ENCODE results near the gene RHBDD3.

RHBDD3 gene

DNA sequence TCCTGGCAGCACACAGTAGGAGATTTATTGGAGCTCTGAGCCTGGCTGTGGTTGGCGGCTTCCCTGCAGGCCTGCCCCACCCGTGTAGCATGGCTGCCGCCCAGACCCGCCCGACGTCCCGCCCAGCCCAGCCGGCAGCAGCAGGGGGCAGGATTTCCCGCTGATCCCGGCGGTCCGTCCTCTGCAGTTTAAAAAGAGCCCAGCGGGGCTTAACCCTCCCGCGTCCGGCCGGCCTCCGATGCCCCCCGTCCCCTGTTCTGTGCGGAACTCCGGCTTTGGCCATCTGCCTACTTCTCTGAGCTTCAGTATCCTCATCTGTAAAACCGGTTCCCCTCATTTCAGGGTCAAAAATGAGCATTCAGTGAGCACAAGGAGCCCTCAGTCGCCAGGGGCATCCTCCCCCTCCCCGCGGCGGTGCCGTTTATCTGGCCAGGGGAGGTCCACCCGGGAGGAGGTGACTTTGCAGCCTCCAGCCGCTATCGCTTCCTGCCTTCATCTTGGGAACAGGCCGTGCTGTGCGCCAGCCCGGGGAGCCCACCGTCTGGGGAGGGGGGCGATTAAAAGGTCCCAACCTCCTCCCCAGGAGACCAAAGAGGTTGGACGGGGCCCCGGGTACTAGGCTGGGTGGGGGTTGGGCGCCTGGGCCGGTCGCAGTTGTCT lies 38.5 kb upstream of the RHBDD3 start, which contains the start of gene GAS2L1:
TSS of gene GAS2L1 (plus strand) at position 476 of the 660 bp plus-strand sequence. CDS start 1,456 bp downstream, outside the sequence.
- peak; percentile 49 for DNase-seq

- DNase-seq, result no peak
These were observed 38.0 kb upstream of the RHBDD3 start for GRCh38 chr22:29305836-29306174.

DNA sequence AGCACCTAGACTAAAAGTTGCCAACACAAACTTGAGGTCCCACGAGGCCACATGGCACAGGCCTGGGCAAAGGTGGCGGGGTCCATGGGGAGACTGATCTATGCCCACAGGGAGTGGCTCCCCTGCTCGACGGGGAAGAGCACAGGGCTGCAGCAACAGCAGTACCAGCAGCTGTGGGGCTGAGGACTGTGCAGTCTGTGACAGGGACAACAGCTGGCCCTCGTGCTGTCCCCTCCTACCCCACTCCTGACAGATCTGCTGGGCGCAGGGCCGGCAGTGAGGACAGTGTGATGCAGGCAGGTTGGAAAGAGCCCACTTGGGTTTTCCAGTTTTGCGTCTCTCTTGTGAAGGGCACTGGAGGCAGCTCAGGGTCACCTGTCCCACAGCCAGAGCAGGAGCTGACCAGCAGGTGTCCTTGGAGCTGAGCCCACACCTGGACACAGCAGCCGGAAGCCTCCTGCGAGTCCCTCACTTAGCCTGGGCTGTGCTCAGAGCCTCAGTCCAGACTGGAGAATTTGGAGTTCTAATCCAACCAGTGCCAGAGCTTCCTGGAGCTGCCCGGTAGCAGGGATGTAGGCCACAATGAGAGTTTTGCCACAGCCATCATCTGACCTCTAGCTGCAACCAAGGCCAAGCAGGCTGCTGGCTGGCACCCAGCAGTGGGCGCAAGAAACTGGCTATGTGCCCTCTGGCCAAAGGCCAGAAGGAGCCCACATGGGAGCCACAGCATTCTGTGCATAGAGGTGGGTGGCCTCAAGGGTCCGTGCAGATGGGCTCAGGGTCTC lies 35.1 kb upstream of the RHBDD3 start:
- no peak for DNase-seq

DNA sequence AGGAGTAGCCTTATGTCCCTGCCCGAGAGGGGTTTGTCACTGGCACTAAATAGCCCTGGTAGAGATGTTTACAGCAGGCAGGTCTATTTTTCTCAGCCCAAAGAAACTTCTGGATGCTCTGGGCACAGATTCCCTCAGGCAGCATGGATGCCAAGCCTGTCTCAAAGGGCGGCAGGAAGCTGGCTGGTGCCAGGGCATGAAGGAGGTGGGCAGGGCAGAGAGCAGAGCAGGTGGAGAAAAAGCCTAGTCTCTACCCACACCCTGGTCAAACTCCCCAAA lies 34.6 kb upstream of the RHBDD3 start:
- DNase-seq, result peak; percentile 65

GRCh38 chr22:29301716-29302401 lies 34.1 kb upstream of the RHBDD3 start:
- DNase-seq, result no peak

GRCh38 chr22:29300807-29301601 lies 33.2 kb upstream of the RHBDD3 start:
- no peak for DNase-seq

- DNase-seq, result no peak
These were observed 32.7 kb upstream of the RHBDD3 start for GRCh38 chr22:29300467-29300806.

DNA sequence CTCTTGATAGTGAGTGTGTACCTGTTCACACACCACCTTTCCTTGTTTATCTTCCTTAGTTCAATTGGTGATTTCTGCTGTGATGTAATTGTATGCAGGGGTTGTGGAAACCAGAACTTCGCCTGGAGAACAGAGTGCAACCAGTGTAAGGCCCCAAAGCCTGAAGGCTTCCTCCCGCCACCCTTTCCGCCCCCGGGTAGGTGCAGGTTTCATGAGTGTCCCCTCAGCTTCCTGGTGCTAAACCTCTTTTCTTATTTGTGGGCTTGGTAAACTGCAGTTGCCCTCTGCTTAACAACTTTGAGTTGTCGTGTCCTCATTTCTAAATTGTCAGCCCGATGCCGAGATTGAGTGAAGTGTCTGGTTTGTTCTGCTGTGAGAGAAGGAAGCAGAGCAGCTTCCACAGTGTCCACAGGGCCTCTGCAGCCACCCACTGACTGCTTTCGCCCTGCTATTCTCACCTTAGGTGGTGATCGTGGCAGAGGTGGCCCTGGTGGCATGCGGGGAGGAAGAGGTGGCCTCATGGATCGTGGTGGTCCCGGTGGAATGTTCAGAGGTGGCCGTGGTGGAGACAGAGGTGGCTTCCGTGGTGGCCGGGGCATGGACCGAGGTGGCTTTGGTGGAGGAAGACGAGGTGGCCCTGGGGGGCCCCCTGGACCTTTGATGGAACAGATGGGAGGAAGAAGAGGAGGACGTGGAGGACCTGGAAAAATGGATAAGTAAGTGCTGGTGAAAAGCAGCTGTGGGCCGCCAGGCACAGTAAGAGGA lies 31.5 kb upstream of the RHBDD3 start:
- no peak for DNase-seq

DNA sequence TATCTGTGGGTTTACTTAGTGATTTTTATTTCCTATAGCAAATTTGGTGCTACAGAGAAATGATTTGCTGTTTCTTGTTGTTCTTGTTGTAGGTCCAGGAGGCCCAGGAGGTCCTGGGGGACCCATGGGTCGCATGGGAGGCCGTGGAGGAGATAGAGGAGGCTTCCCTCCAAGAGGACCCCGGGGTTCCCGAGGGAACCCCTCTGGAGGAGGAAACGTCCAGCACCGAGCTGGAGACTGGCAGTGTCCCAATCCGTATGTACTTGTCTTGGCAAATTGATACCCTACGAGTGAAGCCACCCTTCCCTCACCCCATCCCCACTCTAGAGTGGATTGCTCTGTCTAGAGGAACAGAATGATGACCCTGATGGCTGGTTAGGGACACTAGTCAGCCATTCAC lies 30.9 kb upstream of the RHBDD3 start:
- DNase-seq, result no peak

DNA sequence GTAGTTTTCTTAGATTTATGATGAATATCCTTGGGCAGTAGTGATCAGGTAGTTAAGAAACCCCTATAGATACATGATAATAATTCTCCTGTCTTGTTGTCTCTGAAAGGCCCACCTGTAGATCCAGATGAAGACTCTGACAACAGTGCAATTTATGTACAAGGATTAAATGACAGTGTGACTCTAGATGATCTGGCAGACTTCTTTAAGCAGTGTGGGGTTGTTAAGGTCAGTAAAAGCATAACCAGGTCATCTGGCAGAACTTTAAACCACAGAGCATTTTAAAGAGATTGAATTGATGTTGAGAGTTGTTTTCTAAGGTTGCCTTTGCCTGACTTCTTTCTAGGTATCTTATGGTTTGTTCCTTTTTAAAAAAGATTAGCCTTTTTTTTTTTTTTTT lies 24.6 kb upstream of the RHBDD3 start:
- DNase-seq, result no peak

DNA sequence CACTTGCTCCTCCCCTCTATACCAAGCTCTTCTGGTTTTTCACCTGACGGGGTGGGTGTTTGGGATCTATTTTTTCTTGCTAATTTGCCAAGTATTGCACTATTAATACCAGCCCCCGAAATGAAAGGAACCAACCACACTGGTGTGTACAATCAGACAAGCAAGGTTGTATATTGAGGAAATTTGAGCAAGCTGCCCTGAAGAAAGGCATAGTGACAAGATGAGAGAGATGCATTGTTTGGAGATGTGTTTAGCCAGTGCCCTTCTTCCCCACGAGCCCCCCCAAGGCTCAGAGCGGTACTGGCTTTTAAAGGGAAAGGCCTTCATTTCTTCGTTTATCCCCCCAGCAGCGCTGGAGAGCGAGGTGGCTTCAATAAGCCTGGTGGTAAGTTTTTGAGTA lies 23.4 kb upstream of the RHBDD3 start:
- no peak for DNase-seq

DNA sequence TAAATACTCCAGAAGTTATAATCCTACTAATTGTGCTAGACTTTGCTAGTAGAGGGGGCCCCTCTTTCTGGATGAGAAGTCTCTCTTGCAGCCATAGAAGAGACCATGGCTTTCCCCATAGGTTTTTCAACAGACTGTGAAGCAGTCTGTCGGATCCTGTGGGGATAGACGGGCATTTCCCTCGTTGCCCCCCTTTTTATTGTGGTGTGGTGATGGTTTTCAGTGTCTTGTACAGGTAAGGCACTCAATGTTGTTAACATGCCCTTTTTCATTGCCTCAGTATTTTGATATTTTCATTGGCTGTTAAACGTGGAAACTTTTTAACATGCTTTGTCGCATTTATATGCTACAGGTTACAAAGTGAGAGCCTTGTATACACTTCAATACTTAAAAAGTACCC lies 22.3 kb upstream of the RHBDD3 start:
- no peak for DNase-seq

GRCh38 chr22:29288837-29289236 lies 21.1 kb upstream of the RHBDD3 start:
- DNase-seq, result no peak

DNA sequence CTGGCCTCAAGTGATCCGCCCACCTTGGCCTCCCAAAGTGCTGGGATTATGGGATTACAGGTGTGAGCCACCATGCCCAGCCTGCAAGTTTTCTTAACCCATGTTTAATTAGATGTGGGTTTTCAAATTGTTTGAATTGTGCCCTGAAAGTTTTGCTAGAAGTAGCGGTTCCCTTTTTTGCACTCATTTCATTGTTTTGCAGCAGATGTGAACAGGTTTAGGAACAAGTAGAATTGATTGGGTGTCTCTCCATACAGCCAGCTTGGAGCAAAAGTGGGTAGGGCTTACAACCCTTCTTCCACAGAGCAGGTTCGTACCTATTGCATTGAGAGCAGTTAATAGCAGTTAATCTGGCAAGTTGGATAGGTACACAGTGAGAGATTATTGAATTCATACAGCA lies 16.4 kb upstream of the RHBDD3 start:
- DNase-seq, result no peak

- no peak for DNase-seq
These were observed 10.1 kb upstream of the RHBDD3 start for GRCh38 chr22:29277927-29278326.

- DNase-seq, result no peak
These were observed 8.2 kb upstream of the RHBDD3 start for GRCh38 chr22:29275819-29276565.

DNA sequence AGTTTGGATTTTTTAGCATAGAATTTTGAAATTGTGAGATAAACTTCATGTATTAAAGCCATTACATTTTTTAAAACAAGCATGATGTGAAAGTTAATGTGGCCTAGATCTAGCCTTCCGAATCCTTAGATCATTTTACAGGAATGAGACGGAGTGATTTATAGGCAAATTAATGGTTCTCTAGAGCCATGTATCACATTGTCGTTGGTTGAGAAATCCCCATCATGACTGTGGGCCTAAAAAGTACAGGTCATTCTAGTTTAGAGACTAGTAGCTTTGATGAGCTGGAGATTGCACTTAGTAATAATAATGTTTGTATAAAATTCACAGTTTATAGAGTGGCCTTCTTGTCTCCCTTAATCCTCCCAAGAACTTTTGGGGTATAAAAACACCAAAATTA lies 7.4 kb upstream of the RHBDD3 start:
- no peak for DNase-seq

GRCh38 chr22:29272624-29273023 lies 4.8 kb upstream of the RHBDD3 start:
- no peak for DNase-seq

DNA sequence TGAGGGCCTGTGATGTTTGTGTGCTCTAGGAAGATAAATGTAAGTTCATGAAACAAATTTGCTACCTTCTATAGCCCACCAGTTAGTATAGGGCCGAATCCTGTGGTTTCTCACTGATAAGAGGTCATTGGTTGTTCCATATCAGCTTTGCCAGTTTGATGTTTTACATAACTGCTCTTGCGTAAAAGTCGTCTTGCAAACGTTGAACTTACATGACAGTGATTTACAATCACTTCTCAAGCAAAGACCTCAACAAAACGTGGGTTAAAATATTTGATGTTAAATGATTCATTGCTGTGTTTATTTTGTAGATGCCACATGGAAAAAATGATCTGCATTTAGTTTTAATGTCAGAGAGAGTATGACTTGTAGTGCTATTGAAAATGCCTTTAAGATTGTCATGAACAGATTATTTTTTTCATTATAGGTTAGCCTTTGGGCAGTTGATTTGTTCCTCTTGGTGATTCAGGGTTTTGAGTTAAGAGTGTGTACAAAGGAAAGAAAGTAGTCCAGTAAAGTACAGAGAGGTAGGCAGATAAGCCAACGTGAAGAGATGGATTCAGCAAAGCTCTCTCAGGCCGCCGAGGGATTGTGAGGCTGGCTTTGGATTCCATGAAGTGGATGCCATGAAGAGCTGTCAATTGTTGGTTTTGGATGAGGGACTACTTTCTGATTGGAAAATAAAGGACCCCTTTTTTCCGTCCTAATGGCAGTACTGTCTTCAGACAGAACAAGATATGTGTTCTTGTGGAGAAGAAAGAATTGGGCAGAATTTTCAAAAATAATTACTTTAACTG lies 2.9 kb upstream of the RHBDD3 start:
- no peak for DNase-seq

GRCh38 chr22:29269731-29270474 lies 2.1 kb upstream of the RHBDD3 start:
- DNase-seq, result no peak

GRCh38 chr22:29269230-29269604 lies 1.4 kb upstream of the RHBDD3 start:
- no peak for DNase-seq

All from NCI-H446 treated with DMSO at 0.1 percent for 48 hours (cell line).